ENCODE data around the gene NME2.
A peak's percentile ranks its signal among the peaks of the same experiment; 100 is the strongest.
"Not testable (repeated sequence)": the region's sequence is repeated elsewhere in the genome, so short reads cannot be mapped to it uniquely, and the experiment has no call there.

Gene NME2

DNA sequence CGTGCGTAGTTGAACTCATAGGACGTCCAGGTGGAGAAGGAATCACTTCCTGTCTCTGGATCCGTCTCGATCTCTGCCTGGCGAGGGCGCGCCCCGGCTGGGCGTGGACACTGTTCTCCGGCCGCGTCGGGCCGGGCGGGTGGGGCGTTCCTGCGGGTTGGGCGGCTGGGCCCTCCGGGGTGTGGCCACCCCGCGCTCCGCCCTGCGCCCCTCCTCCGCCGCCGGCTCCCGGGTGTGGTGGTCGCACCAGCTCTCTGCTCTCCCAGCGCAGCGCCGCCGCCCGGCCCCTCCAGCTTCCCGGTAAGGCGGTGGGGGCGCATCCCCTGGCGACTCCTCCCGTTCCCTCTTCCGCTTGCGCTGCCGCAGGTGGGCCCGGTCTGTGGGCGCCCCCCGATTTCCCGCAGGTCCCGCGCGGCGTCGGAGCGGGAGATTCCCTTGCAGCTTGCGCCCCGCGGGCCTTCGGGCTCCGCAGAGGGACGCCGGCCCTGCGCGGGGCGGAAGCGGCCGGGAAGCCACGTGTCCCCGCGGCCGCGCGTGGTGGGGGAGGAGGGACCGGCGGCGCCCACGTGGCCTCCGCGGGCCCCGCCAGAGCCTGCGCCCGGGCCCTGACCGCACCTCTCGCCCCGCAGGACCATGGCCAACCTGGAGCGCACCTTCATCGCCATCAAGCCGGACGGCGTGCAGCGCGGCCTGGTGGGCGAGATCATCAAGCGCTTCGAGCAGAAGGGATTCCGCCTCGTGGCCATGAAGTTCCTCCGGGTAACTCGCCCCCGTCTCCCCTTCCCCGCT, at the start of gene NME2:
NME2 (plus strand) TSS at position 214 of the 789 bp plus-strand sequence; CDS start at position 634, 420 bp downstream.
- DNase-seq, result peak; percentile 70

DNA sequence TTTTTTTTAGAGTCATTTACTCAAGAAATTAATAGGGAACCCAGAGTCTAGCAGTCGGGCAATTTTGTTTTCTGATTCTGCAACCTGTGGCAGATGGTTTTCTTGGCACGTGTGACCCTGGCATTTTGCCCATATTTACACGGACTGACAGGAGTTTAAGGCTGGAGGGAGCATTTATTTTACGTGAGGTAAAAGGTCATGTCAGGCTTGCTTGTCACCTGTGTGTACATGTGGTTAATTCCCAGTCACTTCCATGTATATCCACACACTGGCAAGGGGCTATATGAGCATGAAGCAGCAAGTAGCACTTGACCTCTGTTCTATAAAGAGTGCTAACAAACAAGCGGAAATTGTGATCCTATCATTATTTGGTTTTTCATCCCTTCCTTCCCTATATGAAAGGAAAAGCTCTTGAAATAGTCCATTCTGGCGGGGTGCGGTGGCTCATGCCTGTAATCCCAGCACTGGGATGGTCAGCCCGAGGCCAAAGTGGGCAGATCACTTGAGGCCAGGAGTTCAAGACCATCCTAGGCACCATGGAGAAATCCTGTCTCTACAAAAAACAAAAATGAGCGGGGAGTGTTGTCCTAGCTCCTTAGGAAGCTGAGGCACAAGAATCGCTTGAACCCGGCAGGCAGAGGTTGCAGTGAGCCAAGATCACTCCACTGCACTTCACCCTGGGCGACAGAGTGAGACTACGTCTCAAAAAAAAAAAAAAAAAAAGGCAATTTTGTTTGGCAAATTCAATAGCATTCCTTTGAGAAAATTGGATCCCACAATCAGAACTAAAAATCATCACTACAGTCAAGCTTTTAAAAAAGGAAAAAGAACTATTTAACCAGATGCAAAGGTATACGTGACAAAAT, 47.6 kb upstream of the NME2 start:
- no peak for DNase-seq

DNA sequence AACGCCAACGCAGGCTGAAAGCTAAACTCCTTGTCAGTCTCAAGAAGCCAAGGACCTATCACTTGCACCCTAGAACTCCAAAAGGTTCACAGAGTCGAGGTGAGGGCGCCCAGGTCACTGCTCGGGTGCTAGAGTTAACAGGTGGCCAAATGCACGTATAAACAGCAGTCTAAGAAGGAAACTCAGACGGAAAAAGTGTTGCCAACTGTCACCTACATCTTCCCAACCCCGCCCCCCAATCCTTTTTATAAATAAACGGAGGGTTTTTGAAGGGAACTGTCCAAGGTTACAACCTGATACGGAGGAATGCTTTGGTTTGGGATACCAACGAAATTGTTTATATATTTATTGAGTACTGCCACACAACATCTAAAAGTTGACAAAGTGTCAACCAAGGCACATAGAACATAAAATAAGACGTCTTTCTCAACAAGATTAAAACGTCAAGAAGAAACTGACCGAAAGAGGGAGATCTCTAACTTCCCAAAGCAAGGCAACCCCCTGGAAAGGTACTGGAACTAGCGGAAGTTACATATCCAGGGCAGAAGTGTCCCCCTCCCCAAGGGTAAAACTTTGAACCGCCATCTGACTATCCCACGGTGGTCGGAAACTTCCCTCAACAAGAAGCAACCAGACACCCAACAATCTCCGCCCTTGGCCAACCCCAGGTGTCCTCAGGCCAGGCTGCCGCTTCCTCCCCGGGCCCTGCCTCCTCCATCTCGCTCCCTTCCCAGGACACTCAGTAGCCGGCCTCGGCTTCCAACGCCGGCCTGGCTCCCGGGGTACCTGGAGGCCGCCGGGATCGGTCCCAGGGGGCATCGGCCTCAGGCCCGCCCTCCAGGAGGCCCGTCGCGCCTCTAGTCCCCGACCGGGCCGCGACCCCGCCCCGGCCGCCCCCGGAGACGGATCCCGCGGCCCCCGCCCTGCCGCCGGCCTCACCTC, 46.5 kb upstream of the NME2 start:
- DNase-seq, result peak; percentile 52

DNA sequence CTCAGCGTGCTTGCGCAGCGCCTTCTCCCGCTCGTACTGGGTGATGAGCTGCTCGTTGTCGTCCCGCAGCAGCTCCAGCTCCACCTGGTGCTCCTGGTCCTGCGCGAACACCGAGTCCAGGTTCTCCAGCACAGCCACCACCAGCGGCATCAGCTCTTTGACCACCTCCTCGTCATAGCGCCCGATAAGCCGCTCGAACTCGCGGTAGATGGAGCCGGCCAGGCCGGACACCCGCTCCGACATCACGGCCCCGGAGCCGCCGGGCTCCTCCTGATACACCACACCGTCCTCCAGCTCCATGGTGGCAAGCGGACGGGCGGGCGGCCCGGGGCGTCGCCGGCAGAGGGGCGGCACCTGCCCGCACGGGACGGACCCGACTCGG, 45.9 kb upstream of the NME2 start:
- peak; percentile 57 for DNase-seq

DNA sequence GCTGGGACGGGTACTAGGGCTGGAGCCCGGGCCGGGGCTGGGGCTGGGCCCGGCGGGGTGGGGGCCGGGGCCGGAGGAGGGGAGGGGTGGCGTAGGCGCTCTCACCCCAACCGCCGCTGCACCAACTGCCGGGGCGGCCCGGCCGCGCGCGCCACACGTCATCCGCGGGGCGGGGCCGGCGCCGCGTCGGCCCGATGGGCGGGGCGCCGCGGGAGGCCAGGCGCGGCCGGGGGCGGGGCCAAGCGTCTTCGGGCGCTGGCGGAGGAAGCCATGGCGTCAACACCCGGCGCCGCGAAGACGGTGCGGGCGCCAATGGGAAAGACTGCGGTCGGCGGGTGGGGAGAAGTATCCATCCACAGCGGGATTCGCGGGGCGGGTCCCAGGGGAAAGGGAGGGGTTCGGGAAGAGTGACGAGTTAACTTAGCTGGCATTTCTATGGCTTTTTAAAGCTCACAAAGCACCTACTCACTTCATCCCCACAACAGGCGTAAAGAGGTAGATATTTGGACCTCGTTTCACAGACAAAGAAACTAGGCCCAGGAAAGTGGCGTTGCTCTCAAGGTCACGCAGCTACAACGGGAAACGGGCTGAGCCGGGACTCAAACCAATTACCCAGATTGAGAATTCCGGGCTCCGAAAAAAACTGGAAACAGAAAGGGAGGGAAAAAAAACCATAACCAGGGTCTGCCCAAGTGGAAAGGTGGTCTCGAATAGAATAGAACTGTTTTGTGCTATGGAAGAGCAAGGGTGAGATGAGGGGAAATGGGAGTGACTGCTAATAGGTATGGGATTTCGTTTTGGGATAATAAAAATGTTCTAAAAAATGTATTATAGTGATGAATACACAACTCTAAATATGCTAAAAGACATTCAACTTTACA, 45.2 kb upstream of the NME2 start, which contains the start of gene SPAG9:
SPAG9 (minus strand) TSS at position 130 of the 881 bp plus-strand sequence. CDS start 212 bp downstream, outside the sequence.
- DNase-seq, result peak; percentile 93

DNA sequence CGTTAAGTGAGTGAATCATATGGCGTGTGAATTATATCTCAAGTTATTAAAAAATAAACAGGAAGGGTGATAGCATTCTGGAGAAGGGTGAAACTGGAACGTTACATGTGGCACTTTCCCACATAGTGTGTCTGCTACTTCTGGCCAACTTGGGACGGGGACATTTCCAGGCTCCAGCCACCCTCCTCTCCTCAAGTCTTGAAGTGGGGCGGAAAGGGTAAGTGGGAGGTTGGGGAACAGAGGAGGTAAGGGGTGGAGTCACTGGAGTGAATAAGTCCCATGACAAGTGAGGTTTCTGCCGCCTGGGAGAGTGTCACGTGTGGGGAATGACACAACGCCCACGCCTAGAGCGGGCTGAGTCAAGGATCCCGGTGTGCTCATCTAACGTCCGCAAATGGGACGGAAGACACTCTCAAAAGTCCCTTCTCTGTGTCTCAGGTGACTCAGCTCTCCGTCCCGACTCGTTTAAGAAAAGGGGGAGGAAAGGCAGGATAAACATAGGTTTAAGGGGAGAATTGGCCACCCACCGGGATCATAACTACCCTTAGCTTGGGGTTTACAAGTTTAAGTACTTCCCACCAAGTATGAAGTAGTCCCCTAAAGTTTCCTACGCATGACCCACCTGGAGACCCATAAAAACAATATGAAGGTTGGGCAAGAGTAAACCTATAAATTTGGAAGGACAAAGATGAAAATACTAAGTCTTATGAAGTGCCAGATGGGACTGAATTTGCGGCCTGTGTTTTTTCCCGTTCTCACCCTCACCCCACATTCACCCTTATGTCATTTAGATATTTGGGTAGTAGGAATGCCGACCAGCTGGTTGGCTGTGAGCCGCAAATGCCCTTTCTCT, 44.4 kb upstream of the NME2 start:
- peak; percentile 76 for DNase-seq

DNA sequence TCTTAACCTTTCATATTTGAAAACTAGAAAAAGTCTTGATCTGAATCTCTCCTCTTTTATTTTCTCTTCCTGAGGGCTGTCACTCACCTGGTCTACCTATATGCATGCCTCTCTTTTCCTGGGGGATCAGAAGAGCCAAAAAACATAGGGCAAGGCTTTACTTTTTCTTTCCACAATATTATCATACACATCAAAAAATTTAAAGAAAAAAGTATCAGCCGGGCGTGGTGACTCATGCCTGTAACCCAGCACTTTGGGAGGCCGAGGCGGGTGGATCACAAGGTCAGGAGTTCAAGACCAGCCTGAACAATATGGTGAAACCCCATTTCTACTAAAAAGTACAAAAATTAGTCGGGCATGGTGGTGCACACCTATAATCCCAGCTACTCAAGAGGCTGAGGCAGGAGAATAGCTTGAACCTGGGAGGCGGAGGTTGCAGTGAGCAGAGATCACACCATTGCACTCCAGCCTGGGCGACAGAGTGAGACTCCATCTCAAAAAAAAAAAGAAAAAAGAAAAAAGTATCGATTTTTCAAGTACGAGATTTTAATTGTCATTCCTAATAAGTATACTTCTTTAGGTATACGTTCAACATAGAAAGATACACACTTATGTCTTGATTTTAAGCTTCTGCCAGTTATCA, 43.6 kb upstream of the NME2 start:
- not testable (repeated sequence) for DNase-seq

DNA sequence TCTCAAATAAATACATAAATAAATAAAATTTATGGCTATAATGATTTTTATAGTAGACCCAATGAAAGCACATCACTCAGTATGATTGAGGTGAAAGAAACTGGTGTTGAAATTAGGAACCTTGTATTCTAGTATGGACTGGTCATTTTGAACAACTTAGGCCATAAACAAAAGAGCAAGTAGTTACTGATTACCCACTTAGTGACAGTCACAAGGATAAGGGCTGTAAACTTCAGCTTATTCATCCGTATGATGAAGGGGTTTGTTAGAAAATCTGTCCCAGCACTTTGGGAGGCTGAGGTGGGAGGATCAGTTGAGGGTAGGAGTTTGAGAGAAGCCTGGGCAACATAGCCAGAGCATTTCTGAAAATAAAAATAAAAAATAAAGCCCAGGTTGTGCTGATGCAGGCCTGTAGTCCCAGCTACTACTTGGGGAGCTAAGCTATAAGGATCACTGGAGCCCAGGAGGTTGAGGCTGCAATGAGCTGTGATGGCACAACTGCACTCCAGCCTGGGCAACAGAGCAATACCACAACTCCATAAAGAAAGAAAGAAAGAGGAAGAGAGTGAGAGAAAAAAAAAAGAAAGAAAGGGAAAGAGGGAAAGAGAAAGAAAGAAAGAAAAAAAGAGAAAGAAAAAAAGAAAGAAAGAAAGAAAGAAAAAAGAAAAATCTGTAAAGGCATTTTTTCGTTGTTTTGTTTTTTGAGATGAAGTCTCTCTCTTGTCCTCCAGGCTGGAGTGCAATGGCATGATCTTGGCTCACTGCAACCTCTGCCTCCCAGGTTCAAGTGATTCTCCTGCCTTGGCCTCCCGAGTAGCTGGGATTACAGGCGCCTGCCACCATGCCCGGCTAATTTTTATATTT, 41.3 kb upstream of the NME2 start:
- no peak for DNase-seq

DNA sequence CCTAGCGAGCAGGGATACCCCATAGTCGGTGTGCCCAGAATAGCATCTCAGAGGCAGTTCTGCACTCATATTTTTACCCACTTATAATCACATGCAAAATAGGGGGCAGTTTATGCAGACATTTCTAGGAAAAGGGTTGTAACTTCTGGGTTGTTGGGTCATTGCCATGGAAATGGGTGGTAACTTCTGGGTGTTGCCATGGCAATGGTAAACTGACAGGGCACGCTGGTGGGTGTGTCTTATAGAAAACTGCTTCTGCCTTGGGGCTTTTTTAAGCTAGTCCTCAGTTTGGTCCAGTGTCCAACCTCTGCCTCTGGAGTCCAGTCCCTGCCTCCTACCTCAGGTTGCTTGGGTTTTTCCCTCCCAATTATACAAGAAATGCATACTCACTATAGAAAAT, 38.1 kb upstream of the NME2 start:
- DNase-seq, result peak; percentile 34

DNA sequence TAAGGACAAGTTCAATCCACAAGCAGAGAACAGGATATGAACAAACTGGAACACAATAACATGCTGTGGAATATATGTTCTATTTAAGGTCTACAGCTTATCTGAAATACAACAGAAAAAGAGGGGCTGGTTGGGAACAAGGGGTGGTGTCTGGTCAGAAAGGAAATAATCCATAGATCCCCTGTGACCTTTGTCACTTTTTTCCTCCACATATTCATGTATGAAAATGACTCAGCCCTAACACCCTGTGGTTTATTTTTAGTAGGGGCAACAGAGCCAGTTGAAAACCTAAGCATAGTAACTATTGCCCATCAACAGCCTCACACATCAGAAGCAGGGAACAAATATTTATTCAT, 33.3 kb upstream of the NME2 start:
- no peak for DNase-seq

DNA sequence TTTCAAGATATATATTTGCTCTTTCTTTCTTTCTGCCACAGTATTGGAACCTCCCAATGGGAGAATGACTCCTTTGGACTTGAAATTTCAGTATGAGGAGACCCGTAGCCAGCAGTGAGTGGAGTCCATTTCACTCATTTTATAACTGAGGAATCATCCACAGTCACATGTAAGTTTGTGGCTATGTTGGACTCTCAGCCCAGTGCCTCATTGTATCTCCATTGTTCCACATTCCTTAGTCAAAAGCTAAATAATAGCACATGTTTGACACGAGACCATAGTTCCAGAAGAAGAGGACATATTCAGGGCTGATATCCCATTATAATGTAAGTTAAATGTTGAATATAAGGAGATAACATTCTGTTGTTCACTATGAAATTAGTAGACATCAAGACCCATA, 32.8 kb upstream of the NME2 start:
- DNase-seq, result no peak

DNA sequence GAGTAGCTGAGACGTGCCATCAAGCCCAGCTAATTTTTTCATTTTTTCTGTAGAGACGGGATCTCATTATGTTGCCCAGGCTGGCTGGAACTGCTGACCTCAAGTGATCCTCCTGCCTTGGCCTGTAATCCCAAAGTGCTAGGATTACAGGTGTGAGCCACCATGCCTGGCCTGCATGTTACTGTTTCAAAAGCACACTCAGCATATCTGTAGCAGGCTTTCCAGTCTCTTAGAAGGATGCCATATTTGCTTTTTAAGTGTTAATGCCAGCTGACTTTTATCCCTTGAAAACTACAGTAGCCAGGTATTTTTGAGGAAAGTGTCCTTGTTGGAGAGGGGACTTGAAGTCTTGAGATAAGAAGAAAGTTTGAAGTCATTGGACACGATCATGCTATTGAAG, 30.3 kb upstream of the NME2 start:
- no peak for DNase-seq

DNA sequence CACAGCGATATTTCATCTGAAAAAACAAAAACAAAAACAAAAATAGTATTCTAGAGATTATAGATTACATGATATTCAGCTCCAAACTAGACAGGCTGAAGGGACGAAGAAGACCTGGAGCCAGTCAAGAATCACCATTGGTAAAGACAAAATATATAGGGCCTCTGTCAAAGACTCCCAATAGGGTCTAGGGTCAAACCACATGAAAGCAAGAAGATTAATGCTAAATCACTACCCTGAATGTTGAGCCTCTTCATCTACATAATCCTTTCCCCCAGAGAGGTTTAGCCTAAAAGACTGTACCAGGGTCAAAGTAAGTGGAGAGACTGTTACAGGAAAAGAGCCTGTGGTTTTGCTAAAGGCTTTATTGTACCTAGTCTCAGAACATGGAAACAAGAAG, 23.6 kb upstream of the NME2 start:
- no peak for DNase-seq

DNA sequence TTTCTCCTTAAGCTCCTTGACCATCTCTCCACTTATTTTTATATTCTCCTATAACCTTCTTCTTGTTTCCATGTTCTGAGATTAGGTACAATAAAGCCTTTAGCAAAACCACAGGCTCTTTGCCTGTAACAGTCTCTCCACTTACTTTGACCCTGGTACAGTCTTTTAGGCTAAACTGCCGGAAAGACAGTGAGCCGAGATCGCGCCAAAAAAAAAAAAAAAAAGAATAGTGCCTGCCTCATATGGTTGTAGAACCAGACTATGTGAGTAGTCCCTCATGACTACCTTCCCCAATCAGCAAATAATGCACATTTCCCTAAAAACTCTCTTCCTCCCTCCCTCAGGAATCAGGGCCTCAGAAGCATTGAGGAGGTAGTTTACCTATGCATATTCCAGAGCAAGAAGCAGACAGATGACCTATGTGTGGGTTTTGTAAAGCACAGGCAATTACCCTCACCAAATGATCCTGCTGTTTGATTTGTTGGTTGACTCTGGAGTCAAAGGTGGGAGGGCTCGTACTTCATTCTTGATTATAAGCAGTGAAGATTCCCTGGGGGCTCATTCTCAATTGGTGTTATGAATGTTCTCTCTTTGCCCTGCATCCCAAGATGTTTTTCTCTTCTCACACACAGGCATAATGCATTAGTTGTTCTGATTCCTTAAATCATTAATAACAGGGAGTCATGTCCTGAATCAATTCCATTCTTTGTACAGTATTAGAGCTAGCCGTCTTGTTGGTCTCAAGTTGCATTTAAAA, 21.8 kb upstream of the NME2 start:
- no peak for DNase-seq

DNA sequence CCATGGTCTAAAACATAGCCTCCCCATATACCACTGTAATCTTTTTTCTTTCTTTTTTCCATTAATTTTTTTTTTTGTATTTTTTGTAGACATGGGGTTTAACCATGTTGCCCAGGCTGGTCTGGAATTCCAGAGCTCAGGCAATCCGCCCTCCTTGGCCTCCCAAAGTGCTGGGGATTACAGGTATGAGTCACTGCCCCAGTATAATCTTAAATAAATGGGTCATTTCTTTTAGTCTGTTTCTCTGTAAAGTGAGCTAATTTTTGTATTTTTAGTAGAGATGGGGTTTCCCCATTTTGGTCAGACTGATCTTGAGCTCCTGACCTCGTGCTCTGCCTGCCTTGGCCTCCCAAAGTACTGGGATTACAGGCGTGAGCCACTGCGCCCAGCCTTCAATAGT, 18.6 kb upstream of the NME2 start:
- DNase-seq, result no peak

DNA sequence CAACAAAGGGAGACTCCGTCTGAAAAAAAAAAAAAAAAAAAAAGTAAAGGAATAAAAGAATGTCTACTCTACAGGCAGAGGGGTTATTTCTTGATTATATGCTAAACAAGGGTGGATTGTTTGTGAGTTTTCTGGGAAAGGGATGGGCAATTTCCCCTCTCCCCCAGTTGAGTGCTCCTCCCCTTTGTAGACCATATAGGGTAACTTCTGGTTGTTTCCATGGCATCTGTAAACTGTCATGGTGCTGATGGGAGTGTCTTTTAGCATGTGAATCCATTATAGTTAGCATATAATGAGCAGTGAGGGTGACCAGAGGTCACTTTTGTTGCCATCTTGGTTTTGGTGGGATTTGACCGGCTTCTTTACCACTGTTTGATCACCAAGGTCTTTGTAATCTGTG, 17.0 kb upstream of the NME2 start:
- no peak for DNase-seq

DNA sequence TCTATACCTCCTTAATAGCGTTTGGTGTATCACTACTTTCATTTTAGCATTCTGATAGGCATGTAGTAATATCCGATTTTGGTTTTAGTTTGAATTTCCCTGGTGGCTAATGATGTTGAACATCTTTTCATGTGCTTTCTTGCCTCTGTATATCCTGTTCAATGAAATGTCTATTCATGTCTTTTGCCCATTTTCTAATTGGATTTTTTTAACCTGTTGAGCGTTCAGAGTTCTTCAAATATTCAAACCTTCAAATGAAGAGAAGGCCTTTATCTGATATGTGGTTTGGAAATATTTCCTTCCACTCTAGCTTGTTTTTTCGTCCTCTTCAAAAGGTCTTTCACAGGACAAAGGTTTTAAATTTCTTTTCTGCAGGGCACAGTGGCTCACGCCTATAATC, 15.3 kb upstream of the NME2 start:
- no peak for DNase-seq

DNA sequence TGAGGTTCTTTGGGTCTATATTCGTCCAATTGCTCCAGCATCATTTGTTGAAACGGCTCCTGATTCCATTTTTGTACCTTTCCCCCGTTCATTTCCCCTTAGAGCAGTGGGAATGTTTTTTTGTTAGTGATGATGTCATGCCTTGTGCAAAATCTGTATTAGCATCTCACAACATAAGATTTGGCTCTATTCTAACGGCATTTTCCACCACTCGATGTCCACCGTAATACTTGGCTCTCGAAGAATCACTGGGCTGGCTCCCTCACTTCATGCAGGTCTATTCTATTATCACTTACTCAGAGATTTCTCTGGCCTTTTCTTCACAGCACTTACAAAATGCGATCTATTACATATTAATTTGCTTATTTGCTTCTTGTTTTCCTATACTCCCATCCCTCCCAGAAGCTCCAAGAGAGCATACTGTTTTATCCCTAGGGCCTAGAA, 13.4 kb upstream of the NME2 start:
- DNase-seq, result peak; percentile 1
